HS-27A (cell line): ENCODE results near the gene AFTPH.

Experiments used
- DNase-seq: peaks from one replicate; pipeline ENCODE4 v3.0.0-alpha.2; 2012; ENCODE audit warnings: low read depth, missing footprints

Gene AFTPH

GRCh38 chr2:64540615-64541014, 16.5 kb downstream of the AFTPH start:
- no peak for DNase-seq

DNA sequence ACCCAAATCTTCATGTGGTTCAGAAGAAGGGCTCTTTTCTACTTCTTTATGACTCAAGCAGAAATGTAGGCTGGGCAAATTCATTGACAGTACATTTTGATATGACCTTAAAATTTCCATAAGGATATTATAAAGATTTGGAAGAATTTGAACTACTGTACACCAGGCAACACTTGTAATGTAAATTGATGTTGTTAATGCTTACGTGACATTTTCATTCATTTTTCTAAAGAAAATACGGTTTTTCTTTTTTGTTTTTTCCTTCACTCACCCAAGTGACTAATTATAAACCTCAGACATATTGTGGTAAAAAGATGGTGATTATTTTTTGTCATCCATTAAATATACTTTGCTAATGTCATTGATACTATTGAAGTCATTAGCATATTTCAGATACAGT, 17.4 kb downstream of the AFTPH start:
- DNase-seq = no peak

- no peak for DNase-seq
Observed at GRCh38 chr2:64542071-64543007, 18.2 kb downstream of the AFTPH start.

- no peak for DNase-seq
Observed at GRCh38 chr2:64543008-64543697, 19.0 kb downstream of the AFTPH start.

DNA sequence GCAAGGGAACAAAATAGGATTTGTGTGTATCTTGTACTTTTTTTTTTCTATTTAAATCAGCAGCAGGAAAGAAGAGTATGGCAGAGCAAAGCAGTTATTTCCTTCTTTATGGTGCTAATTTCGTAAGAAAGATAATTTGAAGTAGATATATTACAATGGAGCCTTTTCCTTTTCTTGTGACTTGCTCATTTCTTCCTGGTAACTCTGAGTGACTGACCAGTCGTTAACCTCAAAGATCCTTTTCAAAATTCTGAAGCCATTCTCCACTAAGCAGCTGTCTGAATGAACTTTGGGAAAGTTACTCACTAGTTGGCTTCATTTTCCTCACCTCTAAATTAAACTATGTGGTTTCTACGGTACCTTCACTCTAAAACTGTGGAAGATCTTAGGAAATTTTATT, 24.6 kb downstream of the AFTPH start:
- no peak for DNase-seq

- no peak for DNase-seq
Observed at GRCh38 chr2:64550042-64550441, 25.9 kb downstream of the AFTPH start.

GRCh38 chr2:64551851-64552250, 27.7 kb downstream of the AFTPH start:
- DNase-seq = no peak

GRCh38 chr2:64554117-64554516, 30.0 kb downstream of the AFTPH start:
- no peak for DNase-seq

DNA sequence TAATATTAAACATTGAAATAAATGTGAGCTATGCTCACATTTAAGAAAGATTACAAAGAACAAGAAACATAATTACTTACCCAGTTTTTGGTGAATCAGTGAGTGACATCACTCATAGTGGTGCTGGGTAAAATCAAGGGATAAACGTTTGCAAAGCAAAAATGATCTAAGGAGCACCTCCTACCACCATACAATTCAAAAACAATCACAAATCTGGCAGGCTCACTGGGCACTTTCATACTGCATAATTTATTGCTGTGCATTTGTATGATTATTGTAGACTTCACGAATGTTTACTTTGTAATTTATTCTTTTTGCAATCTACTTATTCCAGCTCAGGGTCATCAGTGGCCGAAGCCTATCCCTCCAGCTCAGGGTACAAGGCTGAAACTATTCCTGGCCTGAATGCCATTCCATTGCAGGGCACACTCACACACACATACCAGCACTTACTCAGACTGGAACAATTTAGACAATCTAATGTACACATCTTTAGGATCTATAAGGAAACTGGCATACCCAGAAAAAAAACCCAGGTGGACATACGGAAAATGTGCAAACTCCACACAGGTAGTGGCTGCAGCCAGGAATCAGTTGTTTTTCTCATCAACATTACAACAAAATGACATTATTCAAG, 34.4 kb downstream of the AFTPH start:
- no peak for DNase-seq

GRCh38 chr2:64562148-64562784, 38.1 kb downstream of the AFTPH start:
- DNase-seq = no peak

DNA sequence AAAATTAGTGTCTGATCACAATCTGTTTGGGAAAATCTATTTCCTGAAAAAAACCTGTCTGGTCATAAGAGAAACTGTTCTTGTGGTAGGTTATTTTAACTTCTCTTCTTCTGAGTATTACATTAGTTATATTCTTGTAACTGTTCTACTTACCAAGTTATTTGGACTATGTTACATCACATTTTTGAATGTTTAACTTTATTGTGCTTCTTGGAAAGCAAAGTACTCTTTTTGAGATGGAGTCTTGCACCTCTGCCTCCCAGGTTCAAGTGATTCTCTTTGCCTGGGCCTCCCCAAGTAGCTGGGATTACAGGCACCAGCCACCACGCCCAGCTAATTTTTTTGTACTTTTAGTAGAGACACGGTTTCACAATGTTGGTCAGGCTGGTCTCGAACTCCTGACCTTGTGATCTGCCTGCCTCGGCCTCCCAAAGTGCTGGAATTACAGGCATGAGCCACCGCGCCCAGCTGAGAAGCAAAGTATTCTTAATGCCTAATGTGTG, 39.4 kb downstream of the AFTPH start:
- DNase-seq = no peak

- DNase-seq = no peak
Observed at GRCh38 chr2:64565949-64566710, 42.0 kb downstream of the AFTPH start.

- DNase-seq = no peak
Observed at GRCh38 chr2:64567473-64567872, 43.3 kb downstream of the AFTPH start.

DNA sequence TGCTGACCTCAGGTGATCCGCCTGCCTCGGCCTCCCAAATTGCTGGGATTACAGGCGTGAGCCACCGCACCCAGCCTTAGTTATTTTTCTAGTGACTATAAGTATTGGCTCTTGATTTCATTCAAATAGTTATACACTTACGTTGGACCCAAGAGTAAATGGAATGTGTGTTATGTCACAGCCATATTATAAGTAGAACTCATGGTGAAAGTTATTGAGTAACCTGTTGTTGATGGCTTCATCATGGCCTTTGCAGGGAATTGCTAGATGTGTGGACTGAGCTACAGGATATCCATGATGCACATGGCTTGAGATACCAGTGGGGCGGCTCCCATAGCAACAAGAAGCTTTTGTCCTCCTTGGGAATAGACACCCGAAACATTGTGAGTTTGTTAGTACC, 44.7 kb downstream of the AFTPH start:
- no peak for DNase-seq

DNA sequence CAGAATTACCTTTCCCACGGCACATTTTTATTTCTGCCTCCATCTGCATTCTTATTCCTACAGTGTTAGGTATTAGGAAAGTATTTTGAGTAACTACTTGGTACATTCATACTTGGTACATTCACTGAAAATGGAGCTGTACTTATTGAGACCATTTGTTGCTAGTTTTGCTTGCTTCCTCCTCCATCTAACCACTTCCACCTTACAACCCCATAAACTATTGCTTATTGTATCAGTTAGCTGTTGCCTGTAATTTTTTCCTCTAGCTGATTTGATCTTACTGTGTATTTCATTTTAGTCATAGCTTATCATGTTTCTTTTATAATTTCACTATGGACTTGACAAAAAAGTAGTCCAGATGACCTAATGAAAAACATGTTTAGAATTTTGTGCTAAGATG, 50.7 kb downstream of the AFTPH start:
- no peak for DNase-seq

- DNase-seq = no peak
Observed at GRCh38 chr2:64581018-64581417, 56.9 kb downstream of the AFTPH start.

GRCh38 chr2:64581777-64582539, 57.8 kb downstream of the AFTPH start:
- DNase-seq = no peak

DNA sequence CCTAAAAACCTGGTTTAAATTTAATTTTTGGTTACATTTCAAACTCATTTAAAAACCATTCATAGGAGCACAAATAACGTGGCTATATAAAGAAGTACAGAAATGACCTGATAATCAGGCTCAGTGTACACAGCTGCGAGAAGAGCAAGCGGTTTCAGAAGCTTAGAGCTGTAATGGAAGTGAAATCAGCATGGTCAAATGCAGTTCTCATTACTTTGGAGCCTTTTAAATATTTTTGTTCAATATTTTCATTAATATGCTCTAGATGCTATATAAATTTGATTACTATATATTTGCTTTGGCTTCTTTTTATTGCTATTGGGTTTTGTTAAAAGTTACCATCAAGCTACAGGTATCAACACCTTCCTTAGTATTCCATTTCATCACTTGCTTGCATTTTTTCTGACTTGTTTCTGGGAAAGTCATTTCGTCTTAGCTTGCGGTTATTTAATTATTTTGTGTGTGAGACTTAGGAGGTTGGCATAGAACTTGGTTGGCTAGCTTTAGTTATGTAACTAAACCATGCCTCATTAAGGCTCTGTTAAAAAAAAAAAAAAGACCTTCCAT, 58.7 kb downstream of the AFTPH start:
- no peak for DNase-seq

DNA sequence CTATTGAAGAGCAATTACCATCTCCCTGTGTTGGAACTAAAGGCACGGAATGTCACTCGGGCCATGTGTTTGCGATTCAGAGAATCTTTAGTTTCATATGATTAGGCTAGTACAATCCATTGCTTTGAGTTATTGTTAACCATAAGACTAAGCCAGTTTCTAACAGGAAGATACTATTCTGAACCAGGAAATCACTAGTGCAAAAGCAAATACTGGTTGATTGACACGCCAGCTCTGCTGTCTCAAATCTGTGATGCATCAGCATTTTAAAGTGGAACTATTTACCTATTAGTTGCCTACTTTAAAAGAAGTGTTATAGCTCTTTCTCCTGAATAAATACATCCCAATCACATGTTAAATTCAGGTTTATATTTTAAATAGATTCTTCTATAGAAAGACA, 61.9 kb downstream of the AFTPH start:
- DNase-seq = no peak

DNA sequence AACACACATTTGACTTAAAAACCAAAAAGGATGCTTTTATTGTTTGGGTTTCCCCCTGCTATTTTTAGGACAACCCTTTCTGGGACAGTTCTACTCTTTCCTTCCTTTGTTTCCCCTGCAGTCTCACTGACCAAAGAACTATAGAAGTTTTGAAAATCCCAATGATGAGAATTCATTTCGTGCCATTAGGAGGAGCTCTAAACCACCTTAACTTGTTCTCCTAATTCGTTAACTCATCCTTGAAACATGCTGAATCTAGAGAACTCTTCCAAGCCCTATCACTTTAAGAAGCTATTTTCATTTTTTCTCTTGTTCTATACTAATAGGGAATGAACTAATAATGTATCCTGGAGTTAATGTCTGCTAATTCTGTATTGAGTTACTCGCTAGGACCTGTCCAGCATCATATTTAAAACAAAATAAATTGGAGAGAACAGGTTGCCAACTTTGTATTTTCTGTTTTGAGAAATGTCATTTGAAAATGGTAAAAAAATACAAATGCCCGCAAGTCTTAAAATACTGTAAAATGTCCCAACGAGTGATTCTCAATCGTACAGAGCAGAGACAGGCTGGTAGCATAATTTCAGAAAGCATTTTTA, 62.9 kb downstream of the AFTPH start:
- no peak for DNase-seq
